DND-41 (cell line): ENCODE data around the gene CNKSR2.

ENCODE experiments used
- ATAC-seq: fragments of 200-7000 bp; cut with Tn5 transposase; 3 replicates; pipeline ENCODE4 v1.9.1; 2021; ENCODE audit warnings: low read depth; ENCODE audit not compliant: insufficient read depth
- DNase-seq: peaks from one replicate; pipeline ENCODE4 v3.0.0-alpha.2; 2020
- H2AFZ ChIP-seq: 2 replicates; pipeline ENCODE4 v1.6.0; 2012; ENCODE audit warnings: low read depth, low read length
- H3K27ac ChIP-seq: 2 replicates; pipeline ENCODE4 v1.5.1; 2012; ENCODE audit warnings: low read length, inconsistent platforms
- H3K27me3 ChIP-seq: fragments of 200-600 bp; sonication (generic); 2 replicates; pipeline ENCODE4 v1.6.0; 2012; ENCODE audit warnings: low read length, mild to moderate bottlenecking, inconsistent platforms; ENCODE audit not compliant: insufficient read depth, poor library complexity
- H3K36me3 ChIP-seq: 2 replicates; pipeline ENCODE4 v1.5.1; 2012; ENCODE audit warnings: low read length, inconsistent platforms; ENCODE audit not compliant: insufficient read depth
- H3K4me1 ChIP-seq: 2 replicates; pipeline ENCODE4 v1.5.1; 2012; ENCODE audit warnings: mild to moderate bottlenecking, low read length; ENCODE audit not compliant: insufficient read depth
- H3K4me2 ChIP-seq: 2 replicates; pipeline ENCODE4 v1.6.0; 2012; ENCODE audit warnings: mild to moderate bottlenecking, moderate library complexity, low read length, inconsistent platforms; ENCODE audit not compliant: insufficient read depth
- H3K4me3 ChIP-seq, 2 experiments: fragments of 200-600 bp in 1 of 2; shearing (Covaris generic) in 1 of 2; 2 replicates each; pipeline ENCODE4 v1.5.1; 2012 to 2016; ENCODE audit warnings: inconsistent platforms in 2 of 2, low read length in 2 of 2, mild to moderate bottlenecking in 2 of 2, low read depth in 1 of 2, moderate library complexity in 1 of 2
- H3K79me2 ChIP-seq: 2 replicates; pipeline ENCODE4 v1.6.0; 2012; ENCODE audit warnings: low read length, inconsistent platforms; ENCODE audit not compliant: insufficient read depth
- H3K9ac ChIP-seq: 2 replicates; pipeline ENCODE4 v1.6.0; 2012; ENCODE audit warnings: low read depth, mild to moderate bottlenecking, inconsistent platforms, low read length, moderate library complexity
- H3K9me3 ChIP-seq: 2 replicates; pipeline ENCODE4 v1.5.1; 2012; ENCODE audit warnings: low read length, moderate library complexity, mild to moderate bottlenecking, inconsistent platforms; ENCODE audit not compliant: insufficient read depth, severe bottlenecking
- H4K20me1 ChIP-seq: 2 replicates; pipeline ENCODE4 v1.6.0; 2012; ENCODE audit warnings: low read length; ENCODE audit not compliant: insufficient read depth
- EZH2 ChIP-seq: IDR thresholded peaks from 3 replicates; pipeline ENCODE4 v1.6.1; 2012; ENCODE audit warnings: borderline replicate concordance, low read depth, mild to moderate bottlenecking, moderate library complexity, low read length, inconsistent platforms; ENCODE audit not compliant: severe bottlenecking
- TF ChIP-seq, protein P1 (sequence below): IDR thresholded peaks from 2 replicates; pipeline ENCODE4 v1.5.1; 2012; ENCODE audit warnings: borderline replicate concordance, low read length, moderate library complexity, mild to moderate bottlenecking; ENCODE audit not compliant: poor library complexity, severe bottlenecking; ENCODE audit errors: extremely low read depth

CNKSR2 gene

DNA sequence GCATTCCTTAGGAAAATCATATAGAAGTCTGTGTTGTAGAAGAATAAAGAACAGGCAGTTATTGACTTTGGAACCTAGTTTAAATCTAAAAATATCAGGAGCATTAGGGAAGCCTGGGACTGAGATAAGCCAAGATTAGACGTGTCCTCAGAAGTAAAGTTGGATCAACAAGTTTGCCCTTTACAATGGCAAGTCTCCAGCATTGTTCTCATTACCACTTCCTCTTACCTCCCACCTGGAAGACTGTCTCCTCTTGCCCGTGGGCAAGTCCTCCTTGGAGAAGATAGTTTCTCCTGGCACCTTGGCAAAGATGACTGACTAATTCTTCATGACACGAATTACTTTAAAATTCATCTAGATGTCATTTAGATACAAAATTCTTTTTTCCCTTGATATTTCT lies 37.8 kb downstream of the CNKSR2 start:
- no peaks in the 10 kb centered on the region for H3K9me3 ChIP-seq
- no peak for ATAC-seq
- no peak for TF ChIP-seq EZH2
- TF ChIP-seq, protein P1, sequence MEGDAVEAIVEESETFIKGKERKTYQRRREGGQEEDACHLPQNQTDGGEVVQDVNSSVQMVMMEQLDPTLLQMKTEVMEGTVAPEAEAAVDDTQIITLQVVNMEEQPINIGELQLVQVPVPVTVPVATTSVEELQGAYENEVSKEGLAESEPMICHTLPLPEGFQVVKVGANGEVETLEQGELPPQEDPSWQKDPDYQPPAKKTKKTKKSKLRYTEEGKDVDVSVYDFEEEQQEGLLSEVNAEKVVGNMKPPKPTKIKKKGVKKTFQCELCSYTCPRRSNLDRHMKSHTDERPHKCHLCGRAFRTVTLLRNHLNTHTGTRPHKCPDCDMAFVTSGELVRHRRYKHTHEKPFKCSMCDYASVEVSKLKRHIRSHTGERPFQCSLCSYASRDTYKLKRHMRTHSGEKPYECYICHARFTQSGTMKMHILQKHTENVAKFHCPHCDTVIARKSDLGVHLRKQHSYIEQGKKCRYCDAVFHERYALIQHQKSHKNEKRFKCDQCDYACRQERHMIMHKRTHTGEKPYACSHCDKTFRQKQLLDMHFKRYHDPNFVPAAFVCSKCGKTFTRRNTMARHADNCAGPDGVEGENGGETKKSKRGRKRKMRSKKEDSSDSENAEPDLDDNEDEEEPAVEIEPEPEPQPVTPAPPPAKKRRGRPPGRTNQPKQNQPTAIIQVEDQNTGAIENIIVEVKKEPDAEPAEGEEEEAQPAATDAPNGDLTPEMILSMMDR = no peak

DNA sequence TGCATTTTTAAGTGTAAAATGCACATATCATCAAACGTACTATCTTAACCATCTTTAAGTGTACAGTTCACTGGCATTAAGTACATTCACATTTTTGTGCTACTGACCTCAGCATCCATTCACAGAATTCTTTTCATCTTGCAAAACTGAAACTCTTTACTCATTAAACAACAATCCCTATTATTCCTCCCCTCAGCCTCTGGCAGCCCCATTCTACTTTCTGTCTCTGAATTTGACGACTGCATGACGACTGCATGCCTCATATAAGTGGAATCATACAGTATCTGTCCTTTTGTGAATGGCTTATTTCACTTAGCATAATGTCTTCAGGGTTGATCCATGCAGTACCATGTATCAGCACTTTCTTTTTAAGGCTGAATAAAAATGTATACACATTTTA lies 38.7 kb downstream of the CNKSR2 start:
- H3K36me3 ChIP-seq = no peaks in the 10 kb centered on the region
- no peaks in the 10 kb centered on the region for H3K4me1 ChIP-seq
- DNase-seq (no peak), ATAC-seq (no peak)
- H3K4me2 ChIP-seq = no peak overlapping the region
- H3K4me3 ChIP-seq = no peak overlapping the region
- H3K9me3 ChIP-seq = no peaks in the 10 kb centered on the region
- no peaks in the 10 kb centered on the region for H4K20me1 ChIP-seq
- TF ChIP-seq, protein P1 = no peak
- TF ChIP-seq EZH2 = no peak
- no peaks in the 10 kb centered on the region for H3K79me2 ChIP-seq
- no peaks in the 10 kb centered on the region for H3K27me3 ChIP-seq
- H3K9ac ChIP-seq = no peak overlapping the region
- H2AFZ ChIP-seq = no peak overlapping the region
- no peak overlapping the region for H3K27ac ChIP-seq

More for the DNA sequence above, 37.8 kb downstream of the CNKSR2 start:
- Histone ChIP-seq H3K27me3 (no peaks in the 10 kb centered on the region), H3K36me3 (no peaks in the 10 kb centered on the region), H3K27ac (no peak overlapping the region), H4K20me1 (no peaks in the 10 kb centered on the region), H3K4me3 (no peak overlapping the region), H3K4me2 (no peak overlapping the region), H2AFZ (no peak overlapping the region), H3K4me1 (no peaks in the 10 kb centered on the region), H3K79me2 (no peaks in the 10 kb centered on the region), H3K9ac (no peak overlapping the region)
- DNase-seq = no peak

DNA sequence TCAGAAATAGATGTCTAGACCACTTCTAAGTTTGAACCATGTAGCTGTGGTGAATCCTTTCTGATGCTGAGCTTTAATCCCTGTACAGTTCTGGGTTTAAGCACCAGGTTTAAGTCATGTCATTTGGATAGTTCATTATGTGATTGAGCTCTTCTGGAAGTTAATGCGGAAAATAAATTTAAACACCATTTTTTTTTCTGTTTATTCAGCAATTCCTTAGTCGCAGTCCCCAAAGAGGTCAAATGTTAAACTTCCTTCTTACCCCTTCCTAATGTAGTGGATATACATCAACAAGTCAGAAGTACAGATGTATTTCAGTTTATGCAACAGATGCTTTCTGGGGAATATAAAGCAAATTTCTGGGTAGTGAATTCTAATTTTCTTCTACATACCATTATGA lies 52.9 kb downstream of the CNKSR2 start:
- no peak overlapping the region for H2AFZ ChIP-seq
- no peaks in the 10 kb centered on the region for H3K4me1 ChIP-seq
- ATAC-seq = no peak
- H3K36me3 ChIP-seq = no peaks in the 10 kb centered on the region
- DNase-seq = no peak
- H3K9me3 ChIP-seq = no peaks in the 10 kb centered on the region
- no peaks in the 10 kb centered on the region for H4K20me1 ChIP-seq
- H3K27ac ChIP-seq = no peak overlapping the region
- TF ChIP-seq, protein P1 = no peak
- TF ChIP-seq EZH2 = no peak
- H3K79me2 ChIP-seq = no peaks in the 10 kb centered on the region
- no peak overlapping the region for H3K9ac ChIP-seq
- no peak overlapping the region for H3K4me2 ChIP-seq
- no peaks in the 10 kb centered on the region for H3K27me3 ChIP-seq
- no peak overlapping the region for H3K4me3 ChIP-seq

DNA sequence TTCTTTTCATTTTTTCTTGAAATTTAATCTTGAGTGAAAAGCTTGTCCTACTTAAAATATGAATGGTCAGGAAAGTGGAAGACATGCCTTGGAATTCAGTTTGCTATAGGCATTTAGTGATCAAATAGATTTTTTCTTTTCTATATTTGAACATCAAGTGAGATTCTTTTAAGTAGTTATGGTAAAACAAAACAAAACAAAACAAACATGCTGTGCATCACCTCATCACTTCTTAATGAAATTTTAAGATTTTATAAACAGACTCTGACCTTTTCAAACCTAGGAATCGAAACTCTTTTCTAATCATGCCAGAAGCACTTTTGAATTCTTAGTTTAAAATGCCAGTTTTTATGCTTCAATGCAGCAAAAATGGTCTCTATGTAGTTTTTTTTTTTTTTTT lies 62.8 kb downstream of the CNKSR2 start:
- Histone ChIP-seq H3K27me3 (no peaks in the 10 kb centered on the region), H3K9me3 (no peaks in the 10 kb centered on the region), H3K36me3 (no peaks in the 10 kb centered on the region), H3K9ac (no peak overlapping the region), H3K4me3 (no peak overlapping the region), H2AFZ (no peak overlapping the region), H3K4me2 (no peak overlapping the region), H4K20me1 (no peaks in the 10 kb centered on the region), H3K4me1 (peaks cover 22% of the 10 kb centered on the region), H3K79me2 (no peaks in the 10 kb centered on the region), H3K27ac (no peak overlapping the region)
- DNase-seq = no peak
- no peak for ATAC-seq
- TF ChIP-seq, protein P1 = no peak
- TF ChIP-seq EZH2 = no peak
